Thoracic aorta (tissue), 2 donors: ENCODE measurements around the gene MAD1L1. TPM values are rescaled to one million over a fixed set of nuclear protein-coding genes. Genes with fewer than 3 reads are reported as not detected.

Experiments
- ATAC-seq: fragments of 150-250 bp; one replicate; pipeline ENCODE4 v1.8.0; 2017; ENCODE audit warnings: low read depth; ENCODE audit not compliant: insufficient number of reproducible peaks, low FRiP score
- DNase-seq: peaks from one replicate; pipeline ENCODE4 v3.0.0-alpha.2; 2020; ENCODE audit warnings: low spot score
- H3K27ac ChIP-seq, 2 donors: fragments of 200-600 bp; sonication (generic); 1 replicate in 1 of 2; 2 replicates in 1 of 2; pipeline ENCODE4 v1.5.1; 2016; ENCODE audit warnings: mild to moderate bottlenecking in 2 of 2, moderate library complexity in 2 of 2
- H3K27me3 ChIP-seq: fragments of 200-600 bp; sonication (generic); replicated peaks from 2 replicates; pipeline ENCODE4 v1.6.0; 2016; ENCODE audit warnings: mild to moderate bottlenecking; ENCODE audit not compliant: insufficient read depth
- H3K36me3 ChIP-seq: fragments of 200-600 bp; sonication (generic); one replicate; pipeline ENCODE4 v1.5.1; 2016
- H3K4me1 ChIP-seq, 2 donors: fragments of 200-600 bp; sonication (generic); 1 replicate in 1 of 2; 2 replicates in 1 of 2; pipeline versions ENCODE4 v1.5.1 to v1.6.0; 2016; ENCODE audit warnings: low read depth in 2 of 2, mild to moderate bottlenecking in 1 of 2; ENCODE audit not compliant: control insufficient read depth in 1 of 2
- H3K4me3 ChIP-seq: fragments of 200-600 bp; sonication (generic); 2 replicates; pipeline ENCODE4 v1.5.1; 2016; ENCODE audit warnings: mild to moderate bottlenecking
- H3K9me3 ChIP-seq: fragments of 200-600 bp; sonication (generic); 2 replicates; pipeline ENCODE4 v1.5.1; 2016
- CTCF ChIP-seq: fragments of 200-600 bp; sonication (generic); IDR thresholded peaks from one replicate; pipeline ENCODE4 v1.5.1; 2019; ENCODE audit warnings: antibody characterized with exemption
- total RNA-seq, 2 donors: library from RNA; depleted of rRNA; stranded (reverse); fragments of >200 nt; gene quantifications; one replicate each; pipeline versions ENCODE4 v1.1.0 to v1.2.3, GENCODE V29; 2016

The MAD1L1 gene
- total RNA-seq, 2 donors from 2014 or later: 27.4 to 41.3 TPM

- Histone ChIP-seq H3K4me1 (no peaks in the 10 kb centered on the region), H3K9me3 (no peaks in the 10 kb centered on the region), H3K4me3 (no peak overlapping the region), H3K36me3 (no peaks in the 10 kb centered on the region), H3K27me3 (no peaks in the 10 kb centered on the region), H3K27ac (no peak overlapping the region)
- no peak for TF ChIP-seq CTCF
- DNase-seq: no peak
- no peak for ATAC-seq
These were observed 326.5 kb downstream of the MAD1L1 start for GRCh38 chr7:1906087-1906830.

GRCh38 chr7:1902231-1902855 is 330.4 kb downstream of the MAD1L1 start:
- Histone ChIP-seq H3K27ac (no peak overlapping the region), H3K4me1 (no peaks in the 10 kb centered on the region), H3K9me3 (no peaks in the 10 kb centered on the region), H3K27me3 (no peaks in the 10 kb centered on the region), H3K36me3 (peaks cover 3% of the 10 kb centered on the region), H3K4me3 (no peak overlapping the region)
- DNase-seq: no peak
- ATAC-seq: no peak
- no peak for TF ChIP-seq CTCF

DNA sequence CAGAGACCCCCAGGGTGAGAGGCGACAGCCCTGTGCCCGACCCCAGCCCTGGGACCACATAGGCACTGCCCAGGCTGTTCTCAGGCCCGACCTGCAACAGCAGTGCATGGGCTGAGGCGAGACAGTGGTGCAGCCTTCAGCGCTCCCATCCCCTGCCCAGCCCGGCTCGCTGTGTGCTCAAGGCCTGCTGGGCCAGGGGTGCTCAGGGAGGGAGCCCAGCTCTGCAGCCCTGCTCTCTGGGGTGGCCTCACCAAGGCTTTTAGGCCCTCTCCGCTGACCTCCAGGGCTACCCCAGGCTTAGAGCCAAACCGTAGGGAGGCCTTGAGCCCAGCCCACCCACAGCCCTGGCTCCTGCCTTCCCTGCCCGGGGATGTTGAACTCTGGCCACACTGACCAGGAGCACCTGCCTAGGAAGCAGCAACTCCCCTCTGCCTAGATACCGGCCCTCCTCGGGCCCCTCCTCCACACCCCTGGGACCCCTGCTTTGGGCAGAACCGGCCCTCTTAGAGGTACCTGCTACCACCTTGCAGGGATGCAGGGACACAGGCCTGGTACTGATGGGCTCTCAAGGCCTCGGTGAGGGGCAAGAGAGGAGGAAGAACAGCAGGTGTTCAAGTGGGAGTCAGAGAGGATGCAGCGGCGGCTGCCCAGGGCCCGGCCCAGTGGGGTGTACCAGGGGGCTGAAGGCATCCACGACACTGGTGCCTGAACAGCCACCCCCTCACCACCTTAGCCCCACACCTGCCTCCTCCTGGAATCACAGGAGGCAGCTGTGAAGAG is 331.1 kb downstream of the MAD1L1 start:
- no peaks in the 10 kb centered on the region for H3K4me1 ChIP-seq
- no peak for ATAC-seq
- no peaks in the 10 kb centered on the region for H3K27me3 ChIP-seq
- peaks cover 3% of the 10 kb centered on the region for H3K36me3 ChIP-seq
- no peak for DNase-seq
- H3K27ac ChIP-seq: no peak overlapping the region
- TF ChIP-seq CTCF: no peak
- H3K4me3 ChIP-seq: no peak overlapping the region
- no peaks in the 10 kb centered on the region for H3K9me3 ChIP-seq

DNA sequence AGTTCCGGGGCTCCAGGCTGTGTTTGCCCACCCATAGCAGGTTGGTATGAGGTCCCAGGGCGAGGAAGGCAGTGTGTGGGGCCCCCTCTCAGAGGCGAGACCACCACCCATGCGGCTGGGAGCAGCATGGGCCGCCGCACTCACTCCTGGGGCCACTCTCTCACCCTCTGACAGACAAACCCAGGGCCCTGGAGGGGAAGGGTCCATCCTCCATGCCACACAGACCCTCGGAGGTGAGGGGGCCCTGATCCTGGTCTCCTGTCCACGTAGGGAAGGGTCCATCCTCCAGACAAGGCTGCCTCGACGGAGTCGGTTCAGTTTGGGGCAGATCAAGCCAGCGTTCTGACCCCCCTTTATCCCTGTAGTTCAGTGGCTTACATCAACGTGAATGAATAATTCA is 331.9 kb downstream of the MAD1L1 start:
- no peaks in the 10 kb centered on the region for H3K27me3 ChIP-seq
- H3K4me1 ChIP-seq: no peaks in the 10 kb centered on the region
- ATAC-seq (no peak), DNase-seq (no peak)
- no peak overlapping the region for H3K4me3 ChIP-seq
- no peak for TF ChIP-seq CTCF
- no peaks in the 10 kb centered on the region for H3K9me3 ChIP-seq
- H3K27ac ChIP-seq: no peak overlapping the region
- peaks cover 3% of the 10 kb centered on the region for H3K36me3 ChIP-seq
